Measurements from ENCODE around the gene CRHR2. TPM values are rescaled to one million over a fixed set of nuclear protein-coding genes. Genes with fewer than 3 reads are reported as not detected.
"Not testable (repeated sequence)": the region's sequence is repeated elsewhere in the genome, so short reads cannot be mapped to it uniquely, and the experiment has no call there.

CRHR2 gene
- total and polyA plus RNA-seq, 2 experiments from 2014 or later = 0.39 to 0.77 TPM

DNA sequence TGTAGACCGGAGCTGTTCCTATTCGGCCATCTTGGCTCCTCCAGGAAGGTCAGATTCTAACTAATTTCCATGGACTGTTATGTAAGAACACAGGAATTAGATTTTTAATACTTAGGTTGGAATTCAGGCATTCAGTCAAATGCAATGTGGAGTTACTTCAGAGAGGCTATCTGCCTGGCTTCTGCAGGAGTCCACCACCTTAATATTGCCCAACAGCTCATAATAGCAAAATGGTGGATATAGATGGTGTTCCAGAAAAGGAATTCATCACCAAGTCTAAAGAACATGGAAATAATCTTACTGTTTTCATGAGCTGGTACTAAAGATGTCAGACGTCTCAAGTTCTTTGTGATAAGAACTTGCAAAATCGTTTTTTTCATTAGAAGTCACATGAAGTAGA is 39.5 kb downstream of the CRHR2 start:
- Histone ChIP-seq H3K27me3 (no peaks in the 10 kb centered on the region), H3K27ac (peak overlapping the region; percentile 25), H3K4me3 (peak overlapping the region; percentile 14), H3K9me3 (ENCODE audit: low read depth) (no peaks in the 10 kb centered on the region), H3K36me3 (no peaks in the 10 kb centered on the region), H3K4me1 (ENCODE audit: low read depth) (peaks cover 6% of the 10 kb centered on the region)
- TF ChIP-seq, protein P1, sequence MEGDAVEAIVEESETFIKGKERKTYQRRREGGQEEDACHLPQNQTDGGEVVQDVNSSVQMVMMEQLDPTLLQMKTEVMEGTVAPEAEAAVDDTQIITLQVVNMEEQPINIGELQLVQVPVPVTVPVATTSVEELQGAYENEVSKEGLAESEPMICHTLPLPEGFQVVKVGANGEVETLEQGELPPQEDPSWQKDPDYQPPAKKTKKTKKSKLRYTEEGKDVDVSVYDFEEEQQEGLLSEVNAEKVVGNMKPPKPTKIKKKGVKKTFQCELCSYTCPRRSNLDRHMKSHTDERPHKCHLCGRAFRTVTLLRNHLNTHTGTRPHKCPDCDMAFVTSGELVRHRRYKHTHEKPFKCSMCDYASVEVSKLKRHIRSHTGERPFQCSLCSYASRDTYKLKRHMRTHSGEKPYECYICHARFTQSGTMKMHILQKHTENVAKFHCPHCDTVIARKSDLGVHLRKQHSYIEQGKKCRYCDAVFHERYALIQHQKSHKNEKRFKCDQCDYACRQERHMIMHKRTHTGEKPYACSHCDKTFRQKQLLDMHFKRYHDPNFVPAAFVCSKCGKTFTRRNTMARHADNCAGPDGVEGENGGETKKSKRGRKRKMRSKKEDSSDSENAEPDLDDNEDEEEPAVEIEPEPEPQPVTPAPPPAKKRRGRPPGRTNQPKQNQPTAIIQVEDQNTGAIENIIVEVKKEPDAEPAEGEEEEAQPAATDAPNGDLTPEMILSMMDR (IDR thresholded peaks at IDR 0.05; ENCODE audit: low read depth, low read length) = no peak
- no peak for DNase-seq (ENCODE audit: low read depth in 1 of 2, low spot score in 1 of 2)

DNA sequence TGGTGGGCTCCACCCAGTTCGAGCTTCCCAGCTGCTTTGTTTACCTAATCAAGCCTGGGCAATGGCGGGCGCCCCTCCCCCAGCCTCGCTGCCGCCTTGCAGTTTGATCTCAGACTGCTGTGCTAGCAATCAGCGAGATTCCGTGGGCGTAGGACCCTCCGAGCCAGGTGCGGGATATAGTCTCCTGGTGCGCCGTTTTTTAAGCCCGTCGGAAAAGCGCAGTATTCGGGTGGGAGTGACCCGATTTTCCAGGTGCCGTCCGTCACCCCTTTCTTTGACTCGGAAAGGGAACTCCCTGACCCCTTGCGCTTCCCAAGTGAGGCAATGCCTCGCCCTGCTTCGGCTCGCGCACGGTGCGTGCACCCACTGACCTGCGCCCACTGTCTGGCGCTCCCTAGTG is 39.9 kb downstream of the CRHR2 start:
- not testable (repeated sequence) for H3K9me3 ChIP-seq (ENCODE audit: low read depth); H3K27me3 ChIP-seq; DNase-seq (ENCODE audit: low read depth in 1 of 2, low spot score in 1 of 2); H3K36me3 ChIP-seq; H3K4me1 ChIP-seq (ENCODE audit: low read depth)
- peak overlapping the region; percentile 25 for H3K27ac ChIP-seq
- peak overlapping the region; percentile 14 for H3K4me3 ChIP-seq

DNA sequence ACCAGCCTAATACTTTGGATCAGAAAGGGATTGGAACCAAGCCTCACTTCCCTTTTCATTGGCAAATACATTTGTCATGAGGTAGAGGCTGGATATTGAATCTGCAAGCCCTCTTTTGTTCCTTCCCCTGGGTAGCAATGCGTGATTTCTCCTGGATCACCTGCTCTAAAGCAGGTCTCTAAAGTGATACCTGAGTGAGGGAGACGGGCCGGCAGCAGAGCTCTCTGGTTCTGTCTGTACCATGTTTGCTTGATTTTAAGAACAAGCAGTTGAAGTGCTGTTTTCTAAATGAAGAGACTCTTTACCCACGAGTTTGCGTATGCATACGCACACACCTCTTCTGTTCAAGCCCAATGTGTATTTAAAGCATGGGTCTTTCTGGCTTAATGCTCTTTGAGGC is 46.5 kb downstream of the CRHR2 start:
- no peak overlapping the region for H3K4me3 ChIP-seq
- H3K27ac ChIP-seq = no peak overlapping the region
- no peaks in the 10 kb centered on the region for H3K27me3 ChIP-seq
- DNase-seq (ENCODE audit: low read depth in 1 of 2, low spot score in 1 of 2) = no peak
- TF ChIP-seq, protein P1 (IDR thresholded peaks at IDR 0.05; ENCODE audit: low read depth, low read length) = no peak
- no peaks in the 10 kb centered on the region for H3K4me1 ChIP-seq (ENCODE audit: low read depth)
- no peaks in the 10 kb centered on the region for H3K9me3 ChIP-seq (ENCODE audit: low read depth)
- H3K36me3 ChIP-seq = peaks cover 32% of the 10 kb centered on the region

DNA sequence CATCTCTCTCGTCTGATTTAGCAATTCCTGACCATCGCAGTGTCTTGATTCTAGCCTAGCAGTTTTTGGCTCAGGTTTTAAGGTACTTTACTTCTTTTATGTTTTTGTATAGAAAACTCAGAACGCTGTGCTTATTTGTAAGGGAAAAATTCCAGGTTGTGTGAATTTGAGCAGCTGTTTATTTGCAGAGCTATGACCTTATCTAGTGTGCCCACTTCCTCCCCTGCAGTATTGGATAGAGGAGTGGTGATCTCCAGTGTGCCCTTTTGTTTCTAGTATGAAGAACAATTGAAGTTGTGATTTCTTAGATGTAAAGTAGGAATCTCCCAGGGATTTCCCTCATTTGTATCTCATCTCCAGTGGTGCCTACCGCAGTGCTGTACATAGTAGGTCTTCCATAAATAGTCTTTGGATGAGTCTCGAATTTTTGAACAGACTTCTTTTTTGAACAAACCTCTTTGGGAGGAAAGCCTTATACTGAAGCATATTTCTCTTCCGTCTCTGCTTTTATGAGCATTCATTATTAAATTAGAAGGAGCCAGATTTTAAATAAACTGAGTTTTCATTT is 47.5 kb downstream of the CRHR2 start:
- H3K36me3 ChIP-seq = peaks cover 37% of the 10 kb centered on the region

DNA sequence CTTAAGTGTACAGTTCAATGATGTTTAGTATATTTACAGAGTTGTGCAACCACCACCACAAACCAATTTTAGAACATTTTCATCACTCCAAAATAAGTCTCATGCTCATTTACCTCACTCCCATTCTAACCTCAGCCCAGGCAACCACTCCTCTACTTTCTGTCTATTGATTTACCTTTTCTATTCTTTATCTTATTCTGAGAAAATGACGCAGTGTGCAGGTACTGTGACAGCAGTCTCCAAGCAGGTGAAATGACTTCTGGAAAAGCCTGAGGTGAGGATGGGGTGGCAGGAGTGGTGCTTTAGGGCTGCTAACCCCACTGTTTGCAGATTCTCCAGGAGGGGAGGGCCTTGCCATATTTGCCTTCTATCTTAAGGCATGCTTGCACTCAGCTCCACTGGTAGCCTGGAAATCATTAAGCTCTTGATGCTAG is 48.0 kb downstream of the CRHR2 start:
- DNase-seq (ENCODE audit: low read depth in 1 of 2, low spot score in 1 of 2) = no peak
- H3K27me3 ChIP-seq = no peaks in the 10 kb centered on the region
- H3K9me3 ChIP-seq (ENCODE audit: low read depth) = no peaks in the 10 kb centered on the region
- no peak overlapping the region for H3K4me3 ChIP-seq
- H3K4me1 ChIP-seq (ENCODE audit: low read depth) = no peaks in the 10 kb centered on the region
- TF ChIP-seq, protein P1 (IDR thresholded peaks at IDR 0.05; ENCODE audit: low read depth, low read length) = no peak
- peaks cover 42% of the 10 kb centered on the region for H3K36me3 ChIP-seq
- H3K27ac ChIP-seq = no peak overlapping the region

More for the DNA sequence above, 47.5 kb downstream of the CRHR2 start:
- TF ChIP-seq, protein P1 (IDR thresholded peaks at IDR 0.05; ENCODE audit: low read depth, low read length) = no peak
- Histone ChIP-seq H3K9me3 (ENCODE audit: low read depth) (no peaks in the 10 kb centered on the region), H3K27ac (no peak overlapping the region), H3K27me3 (no peaks in the 10 kb centered on the region), H3K4me1 (ENCODE audit: low read depth) (no peaks in the 10 kb centered on the region), H3K4me3 (no peak overlapping the region)
- no peak for DNase-seq (ENCODE audit: low read depth in 1 of 2, low spot score in 1 of 2)

DNA sequence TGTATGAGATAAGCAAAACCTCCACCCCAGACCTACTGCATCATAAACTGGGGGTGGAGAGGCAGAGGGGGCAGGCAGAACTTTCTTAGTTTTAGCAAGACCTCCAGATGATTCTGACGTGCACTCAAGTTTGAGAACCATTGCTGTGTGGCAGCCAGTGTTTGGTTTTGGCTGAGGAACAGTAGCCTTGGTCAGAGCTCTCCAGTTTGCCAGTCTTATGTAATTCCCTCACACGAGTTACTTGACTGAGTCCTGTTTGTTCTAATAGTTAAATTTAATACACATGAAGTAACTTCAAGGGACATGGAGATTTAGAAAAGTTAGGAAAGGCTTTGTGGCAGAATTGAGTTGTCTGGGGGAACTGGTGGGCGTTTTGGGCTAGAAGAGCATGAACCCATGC is 49.0 kb downstream of the CRHR2 start:
- Histone ChIP-seq H3K4me3 (no peak overlapping the region), H3K36me3 (peaks cover 52% of the 10 kb centered on the region), H3K27ac (no peak overlapping the region), H3K4me1 (ENCODE audit: low read depth) (no peaks in the 10 kb centered on the region), H3K9me3 (ENCODE audit: low read depth) (no peaks in the 10 kb centered on the region), H3K27me3 (no peaks in the 10 kb centered on the region)
- TF ChIP-seq, protein P1 (IDR thresholded peaks at IDR 0.05; ENCODE audit: low read depth, low read length) = no peak
- no peak for DNase-seq (ENCODE audit: low read depth in 1 of 2, low spot score in 1 of 2)
